Activated naive CD4-positive, alpha-beta T cell (primary cell): Measurements from ENCODE around the gene APOL1.
"Not testable (repeated sequence)": the region's sequence is repeated elsewhere in the genome, so short reads cannot be mapped to it uniquely, and the experiment has no call there.

Source experiments
- DNase-seq, 4 experiments: peaks; one replicate each; lab custom pipeline; 2025; lab: John Stamatoyannopoulos, UW

The APOL1 gene

GRCh38 chr22:36271231-36271630 lies 18.3 kb downstream of the APOL1 start:
- not testable (repeated sequence) for DNase-seq

GRCh38 chr22:36271951-36272350 lies 19.0 kb downstream of the APOL1 start:
- DNase-seq = not testable (repeated sequence)

- no peak for DNase-seq
Measured at GRCh38 chr22:36274531-36274930, 21.6 kb downstream of the APOL1 start.

GRCh38 chr22:36277482-36278291 lies 24.8 kb downstream of the APOL1 start:
- DNase-seq = peak in 3 of 4 experiments; percentile 37 to 53 (median 41)

- DNase-seq = no peak
Measured at GRCh38 chr22:36279219-36279666, 26.3 kb downstream of the APOL1 start.

- no peak for DNase-seq
Measured at GRCh38 chr22:36280379-36280778, 27.4 kb downstream of the APOL1 start.

GRCh38 chr22:36281781-36282327 lies 28.9 kb downstream of the APOL1 start:
- no peak for DNase-seq

- no peak for DNase-seq
Measured at GRCh38 chr22:36282328-36282831, 29.4 kb downstream of the APOL1 start.

GRCh38 chr22:36284171-36284571 lies 31.2 kb downstream of the APOL1 start:
- DNase-seq = no peak

GRCh38 chr22:36285017-36285416 lies 32.1 kb downstream of the APOL1 start:
- no peak for DNase-seq

- DNase-seq = no peak
Measured at GRCh38 chr22:36285545-36285944, 32.6 kb downstream of the APOL1 start.

- DNase-seq = peak in 3 of 4 experiments; percentile 27 to 52 (median 29)
Measured at GRCh38 chr22:36286096-36286957, 33.4 kb downstream of the APOL1 start.

GRCh38 chr22:36287881-36288515 lies 35.1 kb downstream of the APOL1 start:
- no peak for DNase-seq

- DNase-seq = no peak
Measured at GRCh38 chr22:36288571-36289405, 35.9 kb downstream of the APOL1 start.

GRCh38 chr22:36289406-36289870 lies 36.5 kb downstream of the APOL1 start:
- DNase-seq = no peak

- DNase-seq = not testable (repeated sequence)
Measured at GRCh38 chr22:36289948-36290371, 37.0 kb downstream of the APOL1 start.

GRCh38 chr22:36290391-36291075 lies 37.6 kb downstream of the APOL1 start:
- not testable (repeated sequence) for DNase-seq

GRCh38 chr22:36291831-36292740 lies 39.2 kb downstream of the APOL1 start:
- no peak for DNase-seq
